Upper lobe of left lung (tissue), 6 donors: Measurements from ENCODE around the gene TPSD1. TPM values are rescaled to one million over a fixed set of nuclear protein-coding genes. Genes with fewer than 3 reads are reported as not detected.

ENCODE experiments used
- ATAC-seq, 2 donors: fragments of 200-7000 bp; cut with Tn5 transposase; one replicate each; pipeline ENCODE4 v1.9.1; 2022; ENCODE audit warnings: mild to moderate bottlenecking in 2 of 2, moderate library complexity in 2 of 2; ENCODE audit not compliant: low FRiP score in 2 of 2
- DNase-seq, 2 donors: peaks; one replicate each; pipeline ENCODE4 v3.0.0-alpha.2; 2019 to 2020
- H3K27ac ChIP-seq, 4 donors: fragments of 200-600 bp; sonication (generic); one replicate each; pipeline ENCODE4 v1.5.1; 2016 to 2019
- H3K27me3 ChIP-seq, 4 donors: fragments of 200-600 bp; sonication (generic); one replicate each; pipeline ENCODE4 v1.5.1; 2017 to 2019
- H3K36me3 ChIP-seq, 4 donors: fragments of 200-600 bp; sonication (generic); one replicate each; pipeline ENCODE4 v1.5.1; 2016 to 2019
- H3K4me1 ChIP-seq, 4 donors: fragments of 200-600 bp; sonication (generic); one replicate each; pipeline ENCODE4 v1.5.1; 2018 to 2019
- H3K4me3 ChIP-seq, 4 donors: fragments of 200-600 bp; sonication (generic); one replicate each; pipeline ENCODE4 v1.5.1; 2017 to 2019; ENCODE audit warnings: mild to moderate bottlenecking in 2 of 4, moderate library complexity in 1 of 4
- H3K9me3 ChIP-seq, 4 donors: fragments of 200-600 bp; sonication (generic); one replicate each; pipeline ENCODE4 v1.5.1; 2018 to 2019
- CTCF ChIP-seq, 6 experiments: fragments of 450-650 bp in 4 of 6; fragments of 200-600 bp in 2 of 6; sonication (generic) in 2 of 6; IDR thresholded peaks; one replicate each; pipeline ENCODE4 v1.5.1; 2016 to 2019; ENCODE audit warnings: antibody characterized with exemption in 6 of 6
- EP300 ChIP-seq, 4 donors: sonication (generic); formaldehyde crosslinking; IDR thresholded peaks; one replicate each; pipeline ENCODE4 v1.5.1; 2017; ENCODE audit warnings: antibody characterized with exemption in 4 of 4, control low read depth in 2 of 4
- POLR2A ChIP-seq, 4 donors: fragments of 450-650 bp; IDR thresholded peaks; one replicate each; pipeline ENCODE4 v1.5.1; 2016 to 2017; ENCODE audit warnings: antibody characterized with exemption in 4 of 4, mild to moderate bottlenecking in 2 of 4
- POLR2AphosphoS5 ChIP-seq, 2 donors: sonication (generic); formaldehyde crosslinking; IDR thresholded peaks; one replicate each; pipeline ENCODE4 v1.5.1; 2017; ENCODE audit warnings: antibody characterized with exemption in 2 of 2
- WGBS, 2 donors: methylation state at CpG; one replicate each; pipeline ENCODE4 v1.1.5; 2017 to 2018; 5-methylcytosine and 5-hydroxymethylcytosine counted together
- total RNA-seq, 6 donors: library from RNA; depleted of rRNA in 4 of 6; stranded (reverse); fragments of >200 nt in 4 of 6; gene quantifications; one replicate each; pipeline versions ENCODE4 v1.1.0 to v1.2.1, GENCODE V29; 2016 to 2021
- donor health status: DM: no; HTN: no; CAD: no; lungs with moderate emphysema.
- donor health status: DM: no; HTN: yes; CAD: no; lungs with severe emphysema.

The TPSD1 gene
- total RNA-seq, 6 donors from 2014 or later = 1.3 to 14.0 (median 6.4) TPM

- no peak for TF ChIP-seq POLR2AphosphoS5 (IDR thresholded peaks at IDR 0.05)
- no peaks in the 10 kb centered on the region for H3K36me3 ChIP-seq
- ATAC-seq (no peak), DNase-seq (peak in 1 of 2 donors; percentile 70)
- H3K9me3 ChIP-seq = no peaks in the 10 kb centered on the region
- 87 to 92% methylated on average over 19 to 31 of the region's 32 CpGs for WGBS, 2 donors
- no peak overlapping the region for H3K4me3 ChIP-seq
- no peak overlapping the region for H3K27ac ChIP-seq
- no peaks in the 10 kb centered on the region for H3K4me1 ChIP-seq
- no peaks in the 10 kb centered on the region for H3K27me3 ChIP-seq
Observed at GRCh38 chr16:1216681-1217400, 39.0 kb upstream of the TPSD1 start.

- no peaks in the 10 kb centered on the region for H3K27me3 ChIP-seq
- WGBS, 2 donors = 90 to 92% methylated on average over 15 to 23 of the region's 24 CpGs
- H3K27ac ChIP-seq = no peak overlapping the region
- ATAC-seq = no peak
- H3K4me3 ChIP-seq = no peak overlapping the region
- TF ChIP-seq CTCF (IDR thresholded peaks at IDR 0.05) (no peak), POLR2A (IDR thresholded peaks at IDR 0.05) (no peak), POLR2AphosphoS5 (IDR thresholded peaks at IDR 0.05) (no peak), EP300 (IDR thresholded peaks at IDR 0.05) (no peak)
- H3K36me3 ChIP-seq = no peaks in the 10 kb centered on the region
- peak in 1 of 2 donors; percentile 82 for DNase-seq
- H3K4me1 ChIP-seq = no peaks in the 10 kb centered on the region
- H3K9me3 ChIP-seq = no peaks in the 10 kb centered on the region
Observed at GRCh38 chr16:1217526-1217925, 38.3 kb upstream of the TPSD1 start.

- WGBS, 2 donors = 84 to 90% methylated on average over 34 to 49 of the region's 49 CpGs
- DNase-seq (peak in 1 of 2 donors; percentile 83), ATAC-seq (no peak)
- no peak overlapping the region for H3K4me3 ChIP-seq
- H3K27me3 ChIP-seq = no peaks in the 10 kb centered on the region
- no peaks in the 10 kb centered on the region for H3K4me1 ChIP-seq
- H3K36me3 ChIP-seq = no peaks in the 10 kb centered on the region
- no peak overlapping the region for H3K27ac ChIP-seq
- H3K9me3 ChIP-seq = no peaks in the 10 kb centered on the region
- TF ChIP-seq EP300 (IDR thresholded peaks at IDR 0.05) (no peak), POLR2AphosphoS5 (IDR thresholded peaks at IDR 0.05) (no peak), CTCF (IDR thresholded peaks at IDR 0.05) (no peak), POLR2A (IDR thresholded peaks at IDR 0.05) (no peak)
Observed at GRCh38 chr16:1218061-1218929, 37.6 kb upstream of the TPSD1 start.

GRCh38 chr16:1218930-1219611 is 36.8 kb upstream of the TPSD1 start:
- TF ChIP-seq POLR2A (IDR thresholded peaks at IDR 0.05) = no peak
- TF ChIP-seq EP300 (IDR thresholded peaks at IDR 0.05) = no peak
- TF ChIP-seq POLR2AphosphoS5 (IDR thresholded peaks at IDR 0.05) = no peak
- TF ChIP-seq CTCF (IDR thresholded peaks at IDR 0.05) = no peak
- H3K9me3 ChIP-seq = no peaks in the 10 kb centered on the region
- no peak overlapping the region for H3K27ac ChIP-seq
- no peaks in the 10 kb centered on the region for H3K27me3 ChIP-seq
- H3K36me3 ChIP-seq = no peaks in the 10 kb centered on the region
- H3K4me1 ChIP-seq = no peaks in the 10 kb centered on the region
- ATAC-seq (no peak), DNase-seq (peak in 1 of 2 donors; percentile 78)
- WGBS, 2 donors = 74 to 78% methylated on average over 14 to 20 of the region's 24 CpGs
- H3K4me3 ChIP-seq = no peak overlapping the region
